Activated CD4-positive, alpha-beta T cell treated with anti-CD3 and anti-CD28 coated beads for 36 hours (primary cell): ENCODE measurements around the gene PPP1CC. TPM values are rescaled to one million over a fixed set of nuclear protein-coding genes. Genes with fewer than 3 reads are reported as not detected.
"Not testable (repeated sequence)": the region's sequence is repeated elsewhere in the genome, so short reads cannot be mapped to it uniquely, and the experiment has no call there.

ENCODE experiments used
- ATAC-seq: fragments of 200-7000 bp; cut with Tn5 transposase; one replicate; pipeline ENCODE4 v1.10.0; 2021; ENCODE audit warnings: mild to moderate bottlenecking, moderate library complexity
- CTCF ChIA-PET: fragments of 350-600 bp; sonication (Branson Sonifier 250); formaldehyde crosslinking; loops from one replicate; lab custom pipeline; 2021; ENCODE audit warnings: antibody characterized with exemption; lab: Charles Lee
- POLR2A ChIA-PET: fragments of 350-600 bp; sonication (Branson Sonifier 250); formaldehyde crosslinking; loops from one replicate; lab custom pipeline; 2021; ENCODE audit warnings: antibody characterized with exemption, inconsistent platforms; lab: Charles Lee
- DNase-seq: peaks from one replicate; pipeline ENCODE4 v3.0.0-alpha.2; 2020
- H3K27ac Mint-ChIP-seq: one replicate; pipeline ENCODE4 v1.8.0; 2021; ENCODE audit warnings: mixed read lengths
- H3K27me3 Mint-ChIP-seq: one replicate; pipeline ENCODE4 v1.8.0; 2021; ENCODE audit warnings: mixed read lengths
- H3K36me3 Mint-ChIP-seq: one replicate; pipeline ENCODE4 v1.8.0; 2021; ENCODE audit warnings: low read depth, mixed read lengths
- H3K4me1 Mint-ChIP-seq: one replicate; pipeline ENCODE4 v1.8.0; 2021; ENCODE audit warnings: mixed read lengths
- H3K4me3 Mint-ChIP-seq: one replicate; pipeline ENCODE4 v1.8.0; 2021; ENCODE audit warnings: mild to moderate bottlenecking, moderate library complexity, mixed read lengths
- H3K9me3 Mint-ChIP-seq: one replicate; pipeline ENCODE4 v1.8.0; 2021; ENCODE audit warnings: low read depth, mixed read lengths
- intact Hi-C, 2 experiments: fragments of 100-400 bp; cut with DNase I in 1 of 2; cut with micrococcal nuclease in 1 of 2; formaldehyde crosslinking; loops; one replicate each; pipeline versions ENCODE4 v1.14.2 to v1.15.1; 2022 to 2024; cut with DNase I, micrococcal nuclease
- total RNA-seq, 2 experiments: library from RNA; stranded (reverse); gene quantifications; one replicate each; pipeline ENCODE4 v1.2.3, GENCODE V29; 2021

The PPP1CC gene
- total RNA-seq, 2 experiments from 2014 or later: 201 to 283 TPM

GRCh38 chr12:110726708-110727369 is 15.9 kb downstream of the PPP1CC start:
- intact Hi-C loops: loop anchor here in 1 of 2 experiments (2.0 kb wide), 1 partner anchor 14 kb away; no protein-coding TSS in a partner anchor
- ChIA-PET POLR2A (no interaction called here), CTCF (interaction anchor here (0.6 to 1.2 kb wide), 5 partner anchors 25 to 167 kb away, joined by 3 to 5 read pairs (median 3); no protein-coding TSS in a partner anchor)
- DNase-seq (no peak), ATAC-seq (no peak)
- Mint-ChIP-seq H3K9me3 (no peaks in the 10 kb centered on the region), H3K27me3 (no peaks in the 10 kb centered on the region), H3K4me3 (no peak overlapping the region), H3K4me1 (peaks cover 57% of the 10 kb centered on the region), H3K36me3 (peaks cover 72% of the 10 kb centered on the region), H3K27ac (peak overlapping the region; percentile 87)

GRCh38 chr12:110726028-110726427 is 16.7 kb downstream of the PPP1CC start:
- DNase-seq (no peak), ATAC-seq (no peak)
- Mint-ChIP-seq H3K9me3 (no peaks in the 10 kb centered on the region), H3K4me3 (no peak overlapping the region), H3K36me3 (peaks cover 76% of the 10 kb centered on the region), H3K4me1 (peaks cover 50% of the 10 kb centered on the region), H3K27me3 (no peaks in the 10 kb centered on the region), H3K27ac (no peak overlapping the region)
- intact Hi-C loops: loop anchor here in 1 of 2 experiments (2.0 kb wide), 1 partner anchor 15 kb away; no protein-coding TSS in a partner anchor
- POLR2A ChIA-PET: no interaction called here
- CTCF ChIA-PET: interaction anchor here (0.6 to 0.9 kb wide), 2 partner anchors 100 to 101 kb away, joined by 3 read pairs; no protein-coding TSS in a partner anchor

GRCh38 chr12:110725267-110725666 is 17.4 kb downstream of the PPP1CC start:
- Mint-ChIP-seq H3K4me3 (no peak overlapping the region), H3K27me3 (no peaks in the 10 kb centered on the region), H3K9me3 (no peaks in the 10 kb centered on the region), H3K36me3 (peaks cover 77% of the 10 kb centered on the region), H3K27ac (peak overlapping the region; percentile 32), H3K4me1 (peaks cover 44% of the 10 kb centered on the region)
- DNase-seq (no peak), ATAC-seq (no peak)
- intact Hi-C loops: no loop called here
- ChIA-PET CTCF (no interaction called here), POLR2A (no interaction called here)

GRCh38 chr12:110722892-110723291 is 19.8 kb downstream of the PPP1CC start:
- DNase-seq, intact Hi-C loops, H3K4me3 Mint-ChIP-seq, H3K9me3 Mint-ChIP-seq, ATAC-seq, H3K27me3 Mint-ChIP-seq, H3K27ac Mint-ChIP-seq: not testable (repeated sequence)
- peaks cover 36% of the 10 kb centered on the region for H3K4me1 Mint-ChIP-seq
- POLR2A ChIA-PET: interaction anchor here (0.6 kb wide), 1 partner anchor 8 kb away, joined by 3 read pairs; no protein-coding TSS in a partner anchor
- peaks cover 87% of the 10 kb centered on the region for H3K36me3 Mint-ChIP-seq
- CTCF ChIA-PET: interaction anchor here (0.6 to 0.7 kb wide), 3 partner anchors 11 to 80 kb away, joined by 3 read pairs; no protein-coding TSS in a partner anchor

- DNase-seq (no peak), ATAC-seq (no peak)
- ChIA-PET CTCF (interaction anchor here (0.5 to 0.6 kb wide), 2 partner anchors 172 to 1330 kb away, joined by 3 read pairs; no protein-coding TSS in a partner anchor), POLR2A (interaction anchor here (0.5 kb wide), 1 partner anchor 147 kb away, joined by 5 read pairs; no protein-coding TSS in a partner anchor)
- Mint-ChIP-seq H3K27me3 (no peaks in the 10 kb centered on the region), H3K27ac (peak overlapping the region; percentile 61), H3K4me1 (peaks cover 38% of the 10 kb centered on the region), H3K4me3 (no peak overlapping the region), H3K9me3 (no peaks in the 10 kb centered on the region), H3K36me3 (peaks cover 88% of the 10 kb centered on the region)
- intact Hi-C loops: no loop called here
Observed at GRCh38 chr12:110721570-110721969, 21.1 kb downstream of the PPP1CC start.

- intact Hi-C loops: no loop called here
- Mint-ChIP-seq H3K36me3 (peaks cover 80% of the 10 kb centered on the region), H3K4me1 (peaks cover 31% of the 10 kb centered on the region), H3K27me3 (no peaks in the 10 kb centered on the region), H3K9me3 (no peaks in the 10 kb centered on the region), H3K4me3 (no peak overlapping the region), H3K27ac (no peak overlapping the region)
- CTCF ChIA-PET: interaction anchor here (0.7 kb wide), 1 partner anchor 12 kb away, joined by 3 read pairs; no protein-coding TSS in a partner anchor
- ATAC-seq: no peak
- DNase-seq: no peak
- POLR2A ChIA-PET: no interaction called here
Observed at GRCh38 chr12:110720516-110720915, 22.2 kb downstream of the PPP1CC start.

GRCh38 chr12:110718222-110718908 is 24.3 kb downstream of the PPP1CC start:
- Mint-ChIP-seq H3K27ac (peak overlapping the region; percentile 40), H3K4me3 (no peak overlapping the region), H3K27me3 (no peaks in the 10 kb centered on the region), H3K36me3 (peaks cover 62% of the 10 kb centered on the region), H3K9me3 (no peaks in the 10 kb centered on the region), H3K4me1 (peaks cover 24% of the 10 kb centered on the region)
- intact Hi-C loops: no loop called here
- ATAC-seq (peak; percentile 30), DNase-seq (no peak)
- ChIA-PET CTCF (interaction anchor here (1.5 kb wide), 1 partner anchor 13 kb away, joined by 3 read pairs; no protein-coding TSS in a partner anchor), POLR2A (interaction anchor here (0.6 to 1.0 kb wide), 3 partner anchors 23 to 250 kb away, joined by 3 read pairs; partner anchors contain the start of gene FAM216A)

- H3K9me3 Mint-ChIP-seq: no peaks in the 10 kb centered on the region
- POLR2A ChIA-PET: interaction anchor here (0.8 to 1.0 kb wide), 2 partner anchors 24 to 37 kb away, joined by 3 read pairs; no protein-coding TSS in a partner anchor
- H3K4me3 Mint-ChIP-seq: no peak overlapping the region
- ATAC-seq (peak; percentile 74), DNase-seq (peak; percentile 43)
- H3K27ac Mint-ChIP-seq: peak overlapping the region; percentile 43
- intact Hi-C loops: loop anchor here in 1 of 2 experiments (1.0 kb wide), 1 partner anchor 109 kb away; no protein-coding TSS in a partner anchor
- no peaks in the 10 kb centered on the region for H3K27me3 Mint-ChIP-seq
- peaks cover 55% of the 10 kb centered on the region for H3K36me3 Mint-ChIP-seq
- CTCF ChIA-PET: interaction anchor here (1.7 kb wide), 1 partner anchor 97 kb away, joined by 4 read pairs; no protein-coding TSS in a partner anchor
- peaks cover 21% of the 10 kb centered on the region for H3K4me1 Mint-ChIP-seq
Observed at GRCh38 chr12:110717037-110717436, 25.7 kb downstream of the PPP1CC start.

- H3K4me1 Mint-ChIP-seq: no peaks in the 10 kb centered on the region
- no peak overlapping the region for H3K4me3 Mint-ChIP-seq
- ATAC-seq (no peak), DNase-seq (no peak)
- peaks cover 4% of the 10 kb centered on the region for H3K36me3 Mint-ChIP-seq
- H3K27me3 Mint-ChIP-seq: no peaks in the 10 kb centered on the region
- intact Hi-C loops: loop anchor here in 1 of 2 experiments (10.0 kb wide), 1 partner anchor 176 kb away; no protein-coding TSS in a partner anchor
- CTCF ChIA-PET: interaction anchor here (0.9 to 1.0 kb wide), 2 partner anchors 21 to 179 kb away, joined by 3 read pairs; no protein-coding TSS in a partner anchor
- no peaks in the 10 kb centered on the region for H3K9me3 Mint-ChIP-seq
- H3K27ac Mint-ChIP-seq: no peak overlapping the region
- POLR2A ChIA-PET: interaction anchor here (0.6 kb wide), 1 partner anchor 770 kb away, joined by 3 read pairs; no protein-coding TSS in a partner anchor
Observed at GRCh38 chr12:110708917-110709316, 33.8 kb downstream of the PPP1CC start.

GRCh38 chr12:110705309-110705708 is 37.4 kb downstream of the PPP1CC start:
- ChIA-PET CTCF (interaction anchor here (0.5 to 1.9 kb wide), 10 partner anchors 13 to 648 kb away, joined by 3 to 11 read pairs (median 3); no protein-coding TSS in a partner anchor), POLR2A (no interaction called here)
- Mint-ChIP-seq H3K36me3 (peaks cover 2% of the 10 kb centered on the region), H3K4me1 (no peaks in the 10 kb centered on the region), H3K27me3 (no peaks in the 10 kb centered on the region), H3K27ac (no peak overlapping the region), H3K4me3 (no peak overlapping the region), H3K9me3 (no peaks in the 10 kb centered on the region)
- ATAC-seq: no peak
- no peak for DNase-seq
- intact Hi-C loops: loop anchor here in 1 of 2 experiments (2.0 to 10.0 kb wide), 2 partner anchors 121 to 179 kb away; no protein-coding TSS in a partner anchor
